Bronchial epithelial cell (primary cell): ENCODE results near the gene EVI5. TPM values are rescaled to one million over a fixed set of nuclear protein-coding genes. Genes with fewer than 3 reads are reported as not detected.
"Not testable (repeated sequence)": the region's sequence is repeated elsewhere in the genome, so short reads cannot be mapped to it uniquely, and the experiment has no call there.

Experiments
- DNase-seq: peaks from one replicate; pipeline ENCODE4 v3.0.0-alpha.2; 2010; ENCODE audit warnings: low read depth
- FAIRE-seq: peaks from 2 replicates; lab custom pipeline; 2011; peaks lifted over from hg19 to GRCh38; lab: Jason Lieb, UNC
- H3K27me3 ChIP-seq: 2 replicates; pipeline ENCODE4 v1.5.1; 2011; ENCODE audit warnings: low read length; ENCODE audit not compliant: control insufficient read depth, insufficient read depth
- H3K36me3 ChIP-seq: 2 replicates; pipeline ENCODE4 v1.5.1; 2011; ENCODE audit warnings: low read length; ENCODE audit not compliant: control insufficient read depth, insufficient read depth
- H3K4me3 ChIP-seq: 2 replicates; pipeline ENCODE4 v1.5.1; 2011; ENCODE audit warnings: mild to moderate bottlenecking, low read depth, low read length, control low read depth
- total RNA-seq: library from RNA; depleted of rRNA; stranded (reverse); fragments of >200 nt; gene quantifications from 2 replicates; pipeline ENCODE4 v1.2.1, GENCODE V29; 2014
- TF ChIP-seq, protein P1 (sequence below): IDR thresholded peaks from 2 replicates; pipeline ENCODE4 v1.5.1; 2011; ENCODE audit warnings: mild to moderate bottlenecking, moderate library complexity, low read length, control low read depth, inconsistent platforms; ENCODE audit not compliant: insufficient read depth, severe bottlenecking

EVI5 gene
- total RNA-seq, 1 donor from 2014 or later, result 21.1 TPM

DNA sequence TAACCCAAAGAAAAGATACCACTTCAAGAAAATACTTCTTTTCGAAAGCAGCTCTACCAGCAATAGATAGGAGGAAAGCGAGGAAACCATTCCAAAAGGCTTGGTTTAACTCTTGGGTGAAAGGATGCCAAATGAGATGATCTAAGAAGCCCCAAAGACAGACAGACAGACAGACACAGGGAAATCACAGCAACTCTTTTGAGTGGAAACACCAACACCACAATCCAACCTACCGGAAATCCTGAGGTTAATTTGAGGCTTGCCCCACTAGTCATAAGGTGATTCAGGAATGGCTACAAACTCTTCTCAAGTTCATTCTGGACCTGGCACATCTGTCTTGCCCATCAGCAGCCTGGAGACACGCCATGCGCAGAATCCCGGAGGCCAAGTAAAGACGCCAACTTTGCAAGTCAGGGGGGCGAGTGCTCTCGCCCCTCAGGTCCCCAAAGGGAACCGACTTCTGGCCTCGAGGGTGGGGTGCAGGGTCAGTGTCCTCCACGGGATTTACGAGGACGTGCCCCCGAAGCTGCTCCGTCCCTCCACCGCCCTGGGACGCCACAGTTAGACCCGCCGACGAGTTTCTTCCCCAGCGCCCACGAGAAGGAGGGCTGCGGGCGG is 778 bp downstream of the EVI5 start:
- no peaks in the 10 kb centered on the region for H3K27me3 ChIP-seq
- FAIRE-seq (no peak), DNase-seq (peak; percentile 87)
- TF ChIP-seq, protein P1, sequence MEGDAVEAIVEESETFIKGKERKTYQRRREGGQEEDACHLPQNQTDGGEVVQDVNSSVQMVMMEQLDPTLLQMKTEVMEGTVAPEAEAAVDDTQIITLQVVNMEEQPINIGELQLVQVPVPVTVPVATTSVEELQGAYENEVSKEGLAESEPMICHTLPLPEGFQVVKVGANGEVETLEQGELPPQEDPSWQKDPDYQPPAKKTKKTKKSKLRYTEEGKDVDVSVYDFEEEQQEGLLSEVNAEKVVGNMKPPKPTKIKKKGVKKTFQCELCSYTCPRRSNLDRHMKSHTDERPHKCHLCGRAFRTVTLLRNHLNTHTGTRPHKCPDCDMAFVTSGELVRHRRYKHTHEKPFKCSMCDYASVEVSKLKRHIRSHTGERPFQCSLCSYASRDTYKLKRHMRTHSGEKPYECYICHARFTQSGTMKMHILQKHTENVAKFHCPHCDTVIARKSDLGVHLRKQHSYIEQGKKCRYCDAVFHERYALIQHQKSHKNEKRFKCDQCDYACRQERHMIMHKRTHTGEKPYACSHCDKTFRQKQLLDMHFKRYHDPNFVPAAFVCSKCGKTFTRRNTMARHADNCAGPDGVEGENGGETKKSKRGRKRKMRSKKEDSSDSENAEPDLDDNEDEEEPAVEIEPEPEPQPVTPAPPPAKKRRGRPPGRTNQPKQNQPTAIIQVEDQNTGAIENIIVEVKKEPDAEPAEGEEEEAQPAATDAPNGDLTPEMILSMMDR, result no peak
- no peaks in the 10 kb centered on the region for H3K36me3 ChIP-seq
- peak overlapping the region; percentile 91 for H3K4me3 ChIP-seq

DNA sequence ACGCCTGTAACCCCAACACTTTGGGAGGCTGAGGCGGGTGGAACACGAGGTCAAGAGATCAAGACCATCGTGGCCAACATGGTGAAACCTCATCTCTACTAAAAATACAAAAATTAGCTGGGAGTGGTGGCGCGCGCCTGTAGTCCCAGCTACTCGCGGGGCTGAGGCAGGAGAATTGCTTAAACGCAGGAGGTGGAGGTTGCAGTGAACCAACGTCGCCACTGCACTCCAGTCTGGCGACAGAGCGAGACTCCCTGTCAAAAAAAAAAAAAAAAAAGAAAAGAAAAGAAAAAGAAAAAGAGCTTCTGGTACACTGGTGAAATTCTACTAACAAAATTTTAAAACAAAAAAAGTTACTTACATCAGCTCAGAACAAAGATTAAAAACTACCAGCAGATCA is 1.4 kb downstream of the EVI5 start:
- H3K27me3 ChIP-seq, FAIRE-seq, H3K36me3 ChIP-seq, DNase-seq: not testable (repeated sequence)
- H3K4me3 ChIP-seq, result peak overlapping the region; percentile 91

DNA sequence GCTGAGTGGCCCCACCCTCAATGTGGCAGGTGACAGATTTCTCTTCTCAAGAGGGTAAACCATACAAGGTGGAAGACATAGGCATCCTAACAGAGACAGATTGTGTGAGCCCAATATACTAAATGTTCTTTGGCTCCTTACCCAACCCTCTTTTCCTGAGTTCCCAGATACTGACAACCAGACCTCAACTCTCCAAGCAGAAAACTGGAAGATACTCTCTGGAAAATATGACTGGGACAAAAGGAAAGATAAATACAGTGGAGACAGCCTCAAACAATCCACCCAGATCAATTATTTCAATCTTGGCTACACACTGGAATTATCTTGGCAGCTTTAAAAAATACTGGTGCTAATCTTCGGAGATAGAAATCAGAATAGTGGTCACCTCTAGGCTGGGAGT is 6.5 kb downstream of the EVI5 start:
- TF ChIP-seq, protein P1, result no peak

DNA sequence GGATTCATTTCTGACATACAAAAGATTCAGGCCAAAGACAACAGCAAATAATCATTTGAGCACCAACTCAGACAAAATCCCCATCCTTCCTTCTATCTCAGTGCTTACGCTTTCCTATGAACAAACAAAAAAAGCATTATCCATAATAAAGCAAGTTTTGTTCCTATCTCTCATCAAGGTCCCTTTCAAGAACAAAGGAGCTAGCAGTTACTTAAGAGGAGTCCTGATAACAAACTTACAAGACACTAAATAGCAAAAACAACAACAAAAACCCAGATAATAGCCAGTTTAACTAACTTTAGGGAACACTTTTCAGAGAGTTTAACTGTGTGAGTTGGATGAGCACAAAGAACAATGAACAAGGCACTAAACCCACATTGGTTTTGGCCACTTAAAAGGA is 10.5 kb downstream of the EVI5 start:
- FAIRE-seq (no peak), DNase-seq (no peak)
- no peaks in the 10 kb centered on the region for H3K27me3 ChIP-seq
- H3K36me3 ChIP-seq, result no peaks in the 10 kb centered on the region
- TF ChIP-seq, protein P1, result no peak
- H3K4me3 ChIP-seq, result no peak overlapping the region

More for the DNA sequence above, 6.5 kb downstream of the EVI5 start:
- no peak for DNase-seq
- Histone ChIP-seq H3K36me3 (no peaks in the 10 kb centered on the region), H3K4me3 (no peak overlapping the region), H3K27me3 (no peaks in the 10 kb centered on the region)
- FAIRE-seq, result no peak

DNA sequence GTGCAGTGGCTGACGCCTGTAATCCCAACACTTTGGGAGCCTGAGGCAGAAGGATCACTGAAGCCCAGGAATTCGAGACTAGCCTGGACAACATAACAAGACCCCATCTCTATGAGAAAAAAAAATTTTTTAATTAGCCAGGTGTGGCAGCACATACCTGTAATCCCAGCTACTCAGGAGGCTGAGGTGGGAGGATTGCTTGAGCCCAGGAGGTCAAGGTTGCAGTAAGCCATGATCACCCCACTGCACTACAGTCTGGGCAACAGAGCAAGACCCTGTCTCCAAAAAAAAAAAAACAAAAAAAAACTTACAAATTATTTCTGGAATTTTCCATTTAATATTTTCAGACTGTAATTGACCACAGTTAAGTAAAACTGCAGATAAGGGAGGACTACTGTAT is 11.2 kb downstream of the EVI5 start:
- FAIRE-seq, H3K27me3 ChIP-seq, H3K4me3 ChIP-seq, H3K36me3 ChIP-seq, DNase-seq: not testable (repeated sequence)

DNA sequence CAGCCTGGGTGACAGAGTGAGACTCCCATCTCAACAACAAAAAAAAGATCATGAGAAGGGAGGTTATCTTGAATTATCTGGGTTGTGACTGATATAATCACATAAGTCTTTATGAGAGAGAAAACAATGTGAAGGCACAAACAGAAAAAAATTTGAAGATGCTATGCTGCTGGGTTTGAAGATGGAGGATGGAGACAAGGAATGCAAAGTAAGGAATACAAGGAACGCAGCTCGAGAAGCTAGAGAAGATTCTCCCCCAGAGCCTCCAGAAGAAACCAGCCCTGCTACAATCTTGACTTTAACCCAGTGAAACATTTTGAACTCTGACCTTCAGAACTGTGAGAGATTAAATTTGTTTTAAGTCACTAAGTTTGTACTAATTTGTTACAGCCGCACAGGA is 15.1 kb downstream of the EVI5 start:
- TF ChIP-seq, protein P1, result no peak
- Histone ChIP-seq H3K36me3 (no peaks in the 10 kb centered on the region), H3K4me3 (no peak overlapping the region), H3K27me3 (no peaks in the 10 kb centered on the region)
- FAIRE-seq (no peak), DNase-seq (no peak)

DNA sequence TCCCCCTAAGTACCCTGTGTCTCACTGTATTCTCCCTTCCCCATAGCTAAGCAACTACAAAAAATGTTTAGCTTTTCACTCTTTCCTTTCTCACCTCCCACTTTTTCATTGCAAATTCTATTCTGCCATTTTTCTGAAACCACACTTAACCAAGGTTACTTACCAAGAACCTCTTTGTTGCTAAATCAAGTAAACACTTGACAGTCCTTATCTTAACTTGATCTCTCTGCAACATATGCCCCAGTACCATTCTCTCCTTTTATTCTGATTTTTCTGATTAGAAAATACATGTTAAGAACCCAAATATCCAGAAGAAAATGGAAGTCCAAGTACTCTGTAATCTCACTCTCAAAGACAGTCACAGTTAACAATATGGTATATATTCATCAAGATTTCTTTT is 16.0 kb downstream of the EVI5 start:
- DNase-seq (no peak), FAIRE-seq (no peak)
- Histone ChIP-seq H3K4me3 (no peak overlapping the region), H3K36me3 (no peaks in the 10 kb centered on the region), H3K27me3 (no peaks in the 10 kb centered on the region)
- TF ChIP-seq, protein P1, result no peak
